Measurements from ENCODE around the gene ARHGAP25.

Gene ARHGAP25

GRCh38 chr2:68738906-68739594 is 4.4 kb downstream of the ARHGAP25 start:
- Histone ChIP-seq H3K36me3 (ENCODE audit: low read depth) (no peaks in the 10 kb centered on the region), H3K4me3 (ENCODE audit: severe bottlenecking) (no peak overlapping the region), H3K9me3 (ENCODE audit: severe bottlenecking) (no peaks in the 10 kb centered on the region), H3K27me3 (ENCODE audit: insufficient read depth, poor library complexity, severe bottlenecking) (no peaks in the 10 kb centered on the region), H3K4me1 (ENCODE audit: insufficient read depth, poor library complexity, severe bottlenecking) (peaks cover 14% of the 10 kb centered on the region), H3K27ac (ENCODE audit: poor library complexity, severe bottlenecking) (no peak overlapping the region)
- ATAC-seq (ENCODE audit: low read depth) (no peak), DNase-seq (ENCODE audit: low spot score) (no peak)
- no peak for TF ChIP-seq CTCF (IDR thresholded peaks at IDR 0.05; ENCODE audit: poor library complexity, severe bottlenecking)

GRCh38 chr2:68739595-68740399 is 5.2 kb downstream of the ARHGAP25 start:
- no peak overlapping the region for H3K27ac ChIP-seq (ENCODE audit: poor library complexity, severe bottlenecking)
- DNase-seq (ENCODE audit: low spot score) (no peak), ATAC-seq (ENCODE audit: low read depth) (no peak)
- H3K36me3 ChIP-seq (ENCODE audit: low read depth): no peaks in the 10 kb centered on the region
- no peaks in the 10 kb centered on the region for H3K27me3 ChIP-seq (ENCODE audit: insufficient read depth, poor library complexity, severe bottlenecking)
- peaks cover 14% of the 10 kb centered on the region for H3K4me1 ChIP-seq (ENCODE audit: insufficient read depth, poor library complexity, severe bottlenecking)
- no peak overlapping the region for H3K4me3 ChIP-seq (ENCODE audit: severe bottlenecking)
- TF ChIP-seq CTCF (IDR thresholded peaks at IDR 0.05; ENCODE audit: poor library complexity, severe bottlenecking): no peak
- no peaks in the 10 kb centered on the region for H3K9me3 ChIP-seq (ENCODE audit: severe bottlenecking)

GRCh38 chr2:68740400-68740914 is 5.8 kb downstream of the ARHGAP25 start:
- H3K36me3 ChIP-seq (ENCODE audit: low read depth): no peaks in the 10 kb centered on the region
- DNase-seq (ENCODE audit: low spot score) (no peak), ATAC-seq (ENCODE audit: low read depth) (peak; percentile 81)
- peaks cover 14% of the 10 kb centered on the region for H3K4me1 ChIP-seq (ENCODE audit: insufficient read depth, poor library complexity, severe bottlenecking)
- peak overlapping the region; percentile 8 for H3K27ac ChIP-seq (ENCODE audit: poor library complexity, severe bottlenecking)
- H3K27me3 ChIP-seq (ENCODE audit: insufficient read depth, poor library complexity, severe bottlenecking): no peaks in the 10 kb centered on the region
- no peaks in the 10 kb centered on the region for H3K9me3 ChIP-seq (ENCODE audit: severe bottlenecking)
- TF ChIP-seq CTCF (IDR thresholded peaks at IDR 0.05; ENCODE audit: poor library complexity, severe bottlenecking): no peak
- no peak overlapping the region for H3K4me3 ChIP-seq (ENCODE audit: severe bottlenecking)

GRCh38 chr2:68741238-68741637 is 6.6 kb downstream of the ARHGAP25 start:
- H3K27ac ChIP-seq (ENCODE audit: poor library complexity, severe bottlenecking): peak overlapping the region; percentile 8
- ATAC-seq (ENCODE audit: low read depth) (no peak), DNase-seq (ENCODE audit: low spot score) (no peak)
- no peaks in the 10 kb centered on the region for H3K36me3 ChIP-seq (ENCODE audit: low read depth)
- no peak overlapping the region for H3K4me3 ChIP-seq (ENCODE audit: severe bottlenecking)
- H3K9me3 ChIP-seq (ENCODE audit: severe bottlenecking): no peaks in the 10 kb centered on the region
- no peak for TF ChIP-seq CTCF (IDR thresholded peaks at IDR 0.05; ENCODE audit: poor library complexity, severe bottlenecking)
- peaks cover 14% of the 10 kb centered on the region for H3K4me1 ChIP-seq (ENCODE audit: insufficient read depth, poor library complexity, severe bottlenecking)
- H3K27me3 ChIP-seq (ENCODE audit: insufficient read depth, poor library complexity, severe bottlenecking): no peaks in the 10 kb centered on the region

Measured in RWPE2 (cell line).